Lung (tissue), 12 donors: ENCODE measurements around the gene SLC38A11. TPM values are rescaled to one million over a fixed set of nuclear protein-coding genes. Genes with fewer than 3 reads are reported as not detected.
"Not testable (repeated sequence)": the region's sequence is repeated elsewhere in the genome, so short reads cannot be mapped to it uniquely, and the experiment has no call there.

Experiments
- ATAC-seq: fragments of 200-7000 bp; cut with Tn5 transposase; one replicate; pipeline ENCODE4 v1.9.1; 2020; ENCODE audit warnings: moderate number of reproducible peaks; ENCODE audit not compliant: insufficient read depth, low FRiP score
- DNase-seq, 3 donors: peaks; one replicate each; pipeline ENCODE4 v3.0.0-alpha.2; 2013 to 2017
- H3K27ac ChIP-seq, 2 donors: one replicate each; pipeline ENCODE4 v1.5.1; 2013; ENCODE audit warnings: mild to moderate bottlenecking in 2 of 2, moderate library complexity in 2 of 2, control low read depth in 1 of 2, inconsistent platforms in 1 of 2, low read depth in 1 of 2, low read length in 1 of 2
- H3K27me3 ChIP-seq, 3 donors: one replicate each; pipeline ENCODE4 v1.5.1; 2013; ENCODE audit warnings: low read length in 2 of 3; ENCODE audit not compliant: control insufficient read depth in 3 of 3, insufficient read depth in 3 of 3
- H3K36me3 ChIP-seq, 4 donors: one replicate each; pipeline ENCODE4 v1.5.1; 2013; ENCODE audit warnings: low read length in 4 of 4, mild to moderate bottlenecking in 1 of 4, moderate library complexity in 1 of 4; ENCODE audit not compliant: control insufficient read depth in 4 of 4, insufficient read depth in 4 of 4
- H3K4me1 ChIP-seq, 5 donors: one replicate each; pipeline ENCODE4 v1.5.1; 2013; ENCODE audit warnings: low read length in 5 of 5, mild to moderate bottlenecking in 2 of 5, moderate library complexity in 1 of 5; ENCODE audit not compliant: control insufficient read depth in 5 of 5, insufficient read depth in 5 of 5
- H3K4me3 ChIP-seq: one replicate; pipeline ENCODE4 v1.5.1; 2013; ENCODE audit warnings: mild to moderate bottlenecking, control low read depth, moderate library complexity
- H3K9ac ChIP-seq, 2 donors: one replicate each; pipeline ENCODE4 v1.5.1; 2013; ENCODE audit warnings: low read length in 2 of 2, control low read depth in 1 of 2; ENCODE audit not compliant: insufficient read depth in 1 of 2
- H3K9me3 ChIP-seq, 4 donors: one replicate each; pipeline ENCODE4 v1.5.1; 2013; ENCODE audit warnings: low read length in 3 of 4, mild to moderate bottlenecking in 1 of 4, moderate library complexity in 1 of 4; ENCODE audit not compliant: control insufficient read depth in 4 of 4, insufficient read depth in 3 of 4
- CTCF ChIP-seq: IDR thresholded peaks from 2 replicates; pipeline ENCODE4 v1.5.1; 2012; ENCODE audit warnings: mild to moderate bottlenecking; ENCODE audit errors: control extremely low read depth, extremely low read depth
- WGBS, 2 donors: extraction: QIAGEN DNeasy Blood & Tissue Kit; methylation state at CpG; one replicate each; pipeline ENCODE4 v1.1.7; 2013; 5-methylcytosine and 5-hydroxymethylcytosine counted together
- polyA plus RNA-seq, 2 donors: library from polyadenylated mRNA; stranded (reverse); fragments of 200-250 nt; gene quantifications; one replicate each; pipeline ENCODE4 v1.2.1, GENCODE V29; 2013
- total RNA-seq, 2 donors: library from RNA; depleted of rRNA in 1 of 2; stranded (reverse); fragments of >200 nt in 1 of 2; gene quantifications; one replicate each; pipeline ENCODE4 v1.2.1, GENCODE V29; 2014 to 2021
- donor health status: control.
- donor health status: control.
- donor health status: Bipolar disorder and iron deficiency.
- donor health status: healthy.
- donor health status: DM: yes; HTN: yes; CAD: no.

The SLC38A11 gene
- total and polyA plus RNA-seq, 4 donors, result 0.10 to 1.2 (median 0.15) TPM; not detected in 1

- Histone ChIP-seq H3K4me3 (no peak overlapping the region), H3K9ac (no peak overlapping the region), H3K36me3 (no peaks in the 10 kb centered on the region), H3K4me1 (no peaks in the 10 kb centered on the region), H3K27me3 (no peaks in the 10 kb centered on the region), H3K27ac (no peak overlapping the region), H3K9me3 (no peaks in the 10 kb centered on the region)
- ATAC-seq, result no peak
- no peak for TF ChIP-seq CTCF
- no peak for DNase-seq
These were observed 94.7 kb downstream of the SLC38A11 start for GRCh38 chr2:164860694-164861042.

DNA sequence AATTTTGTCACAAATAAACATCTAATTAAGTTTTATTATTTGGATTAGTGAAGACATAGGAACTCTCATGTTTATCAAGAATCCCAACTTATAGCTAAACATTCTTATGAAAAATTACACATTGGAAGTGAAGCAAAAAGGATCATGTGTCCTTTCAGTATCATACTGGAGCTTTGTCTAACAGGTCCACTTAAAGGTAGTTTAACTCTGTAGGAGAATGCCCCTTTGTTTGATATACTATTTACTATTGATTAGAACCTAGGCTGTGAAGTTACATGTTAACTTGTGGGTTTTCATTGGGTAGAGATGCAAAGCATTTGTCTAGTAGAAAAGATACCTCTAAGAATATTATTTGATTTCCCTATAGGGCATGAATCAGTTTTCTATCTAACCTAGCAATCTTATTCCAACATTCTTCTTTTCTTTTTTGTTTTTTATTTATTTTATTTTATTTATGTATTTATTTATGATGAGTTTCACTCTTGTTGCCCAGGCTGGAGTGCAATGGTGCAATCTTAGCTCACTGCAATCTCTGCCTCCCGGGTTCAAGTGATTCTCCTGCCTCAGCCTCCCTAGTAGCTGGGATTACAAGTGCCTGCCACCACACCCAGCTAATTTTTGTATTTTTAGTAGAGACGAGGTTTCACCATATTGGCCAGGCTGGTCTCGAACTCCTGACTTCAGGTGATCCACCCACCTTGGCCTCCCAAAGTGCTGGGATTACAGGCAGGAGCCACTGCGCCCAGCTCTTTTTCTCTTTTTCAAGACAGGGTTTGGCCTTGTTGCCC lies 95.2 kb downstream of the SLC38A11 start:
- 95 to 96% methylated on average over 4 of the region's 4 CpGs for WGBS, 2 donors
- not testable (repeated sequence) for DNase-seq, H3K9me3 ChIP-seq, H3K27me3 ChIP-seq, H3K9ac ChIP-seq, H3K4me3 ChIP-seq, H3K4me1 ChIP-seq, ATAC-seq, H3K27ac ChIP-seq, H3K36me3 ChIP-seq

- no peak for DNase-seq
- H3K27ac ChIP-seq, result no peak overlapping the region
- H3K36me3 ChIP-seq, result no peaks in the 10 kb centered on the region
- no peaks in the 10 kb centered on the region for H3K27me3 ChIP-seq
- 71 to 91% methylated on average over 2 of the region's 2 CpGs for WGBS, 2 donors
- H3K4me1 ChIP-seq, result no peaks in the 10 kb centered on the region
- H3K9ac ChIP-seq, result no peak overlapping the region
- no peak overlapping the region for H3K4me3 ChIP-seq
- ATAC-seq, result no peak
- no peak for TF ChIP-seq CTCF
- H3K9me3 ChIP-seq, result no peaks in the 10 kb centered on the region
These were observed 96.0 kb downstream of the SLC38A11 start for GRCh38 chr2:164859251-164859818.

DNA sequence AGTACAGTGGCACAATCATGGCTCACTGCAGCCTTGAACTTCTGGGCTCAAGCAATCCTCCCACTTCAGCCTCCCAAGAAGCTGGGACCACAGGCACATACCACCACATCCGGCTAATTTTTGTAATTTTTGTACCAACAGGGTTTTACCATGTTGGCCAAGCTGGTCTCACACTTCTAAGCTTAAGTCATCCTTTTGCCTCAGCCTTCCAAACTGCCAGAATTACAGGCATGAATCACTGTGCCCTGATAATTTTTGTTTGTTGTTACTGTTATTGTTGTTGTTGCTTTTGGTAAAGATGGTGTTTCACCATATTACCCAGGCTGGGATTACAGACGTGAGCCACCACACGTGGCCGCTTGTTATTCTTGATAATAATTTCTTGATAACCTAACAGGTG lies 103.2 kb downstream of the SLC38A11 start:
- Histone ChIP-seq H3K4me1 (peaks cover 0 to 5% (median 0%) of the 10 kb centered on the region in 5 donors), H3K4me3 (no peak overlapping the region), H3K9me3 (no peaks in the 10 kb centered on the region), H3K27me3 (peaks cover 0 to 5% (median 0%) of the 10 kb centered on the region in 3 donors), H3K9ac (no peak overlapping the region), H3K27ac (no peak overlapping the region), H3K36me3 (no peaks in the 10 kb centered on the region)
- TF ChIP-seq CTCF, result no peak
- 93 to 96% methylated on average over 4 of the region's 4 CpGs for WGBS, 2 donors
- ATAC-seq (no peak), DNase-seq (no peak)
